Upper lobe of right lung (tissue), 1 donor: Measurements from ENCODE around the gene CRYZL1. TPM values are rescaled to one million over a fixed set of nuclear protein-coding genes. Genes with fewer than 3 reads are reported as not detected.
A peak's percentile ranks its signal among the peaks of the same experiment; 100 is the strongest.

Experiments
- ATAC-seq: fragments of 200-7000 bp; cut with Tn5 transposase; one replicate; pipeline ENCODE4 v1.9.1; 2020; ENCODE audit warnings: mild to moderate bottlenecking, moderate library complexity
- DNase-seq: peaks from one replicate; pipeline ENCODE4 v3.0.0-alpha.2; 2020
- H3K27ac ChIP-seq: fragments of 200-600 bp; one replicate; pipeline ENCODE4 v1.8.0; 2022
- H3K27me3 ChIP-seq: fragments of 200-600 bp; one replicate; pipeline ENCODE4 v1.8.0; 2022; ENCODE audit warnings: mild to moderate bottlenecking
- H3K36me3 ChIP-seq: fragments of 200-600 bp; one replicate; pipeline ENCODE4 v1.8.0; 2022
- H3K4me1 ChIP-seq: fragments of 200-600 bp; one replicate; pipeline ENCODE4 v1.8.0; 2022
- H3K4me3 ChIP-seq: fragments of 200-600 bp; one replicate; pipeline ENCODE4 v1.8.0; 2022; ENCODE audit warnings: mild to moderate bottlenecking
- H3K9me3 ChIP-seq: fragments of 200-600 bp; one replicate; pipeline ENCODE4 v1.8.0; 2022
- CTCF ChIP-seq: fragments of 200-600 bp; IDR thresholded peaks from one replicate; pipeline ENCODE4 v1.8.0; 2022; ENCODE audit warnings: antibody characterized with exemption
- intact Hi-C: fragments of 100-400 bp; cut with DNase I; formaldehyde crosslinking; loops from one replicate; pipeline ENCODE4 v1.11.0; 2022
- total RNA-seq: library from RNA; stranded (reverse); fragmentation: NEBNext Ultra II Directional; extraction: Animal tissue kit (Norgen Biotek cat#: 25700); gene quantifications from one replicate; pipeline ENCODE4 v1.2.1, GENCODE V29; 2021
- donor health status: DM: no; HTN: yes; CAD: no; lungs with severe emphysema.

Gene CRYZL1
- total RNA-seq, 1 donor from 2014 or later = 38.0 TPM

- Histone ChIP-seq H3K9me3 (no peaks in the 10 kb centered on the region), H3K36me3 (peaks cover 88% of the 10 kb centered on the region), H3K4me3 (no peak overlapping the region), H3K4me1 (no peaks in the 10 kb centered on the region), H3K27ac (no peak overlapping the region), H3K27me3 (no peaks in the 10 kb centered on the region)
- no peak for DNase-seq
- no peak for ATAC-seq
- intact Hi-C loops = no loop called here
- no peak for TF ChIP-seq CTCF
Measured at GRCh38 chr21:33598051-33598450, 43.5 kb downstream of the CRYZL1 start.

- intact Hi-C loops = no loop called here
- peak; percentile 99 for ATAC-seq
- H3K27me3 ChIP-seq = no peaks in the 10 kb centered on the region
Measured at GRCh38 chr21:33588485-33589335, 52.8 kb downstream of the CRYZL1 start, which contains the start of gene DONSON. DONSON (minus strand) TSS chr21:33588684; CDS start chr21:33588641, 43 bp downstream.

GRCh38 chr21:33587792-33588484 is 53.6 kb downstream of the CRYZL1 start:
- H3K36me3 ChIP-seq = peaks cover under 1% of the 10 kb centered on the region
- H3K4me3 ChIP-seq = peak overlapping the region; percentile 88
- H3K27me3 ChIP-seq = no peaks in the 10 kb centered on the region
- peak; percentile 45 for ATAC-seq
- H3K9me3 ChIP-seq = no peaks in the 10 kb centered on the region
- H3K4me1 ChIP-seq = peaks cover 13% of the 10 kb centered on the region
- TF ChIP-seq CTCF = no peak
- intact Hi-C loops = no loop called here
- peak overlapping the region; percentile 80 for H3K27ac ChIP-seq
- DNase-seq = peak; percentile 71

More at GRCh38 chr21:33588485-33589335, 52.8 kb downstream of the CRYZL1 start, which contains the start of gene DONSON:
- Histone ChIP-seq H3K27ac (peak within 1 kb of the TSS; percentile 80), H3K36me3 (peaks cover 6% of the 10 kb centered on the region), H3K4me1 (peaks cover 13% of the 10 kb centered on the region), H3K4me3 (peak within 1 kb of the TSS; percentile 88), H3K9me3 (no peaks in the 10 kb centered on the region)
- no peak for TF ChIP-seq CTCF
- peak; percentile 95 for DNase-seq

GRCh38 chr21:33586927-33587326 is 54.6 kb downstream of the CRYZL1 start:
- Histone ChIP-seq H3K27ac (no peak overlapping the region), H3K27me3 (no peaks in the 10 kb centered on the region), H3K9me3 (no peaks in the 10 kb centered on the region), H3K4me3 (no peak overlapping the region), H3K4me1 (peaks cover 13% of the 10 kb centered on the region), H3K36me3 (peaks cover 6% of the 10 kb centered on the region)
- no peak for ATAC-seq
- no peak for DNase-seq
- no peak for TF ChIP-seq CTCF
- intact Hi-C loops = no loop called here

- Histone ChIP-seq H3K9me3 (no peaks in the 10 kb centered on the region), H3K27ac (no peak overlapping the region), H3K4me3 (no peak overlapping the region), H3K36me3 (peaks cover 6% of the 10 kb centered on the region), H3K4me1 (peaks cover 13% of the 10 kb centered on the region), H3K27me3 (no peaks in the 10 kb centered on the region)
- DNase-seq = no peak
- no peak for ATAC-seq
- intact Hi-C loops = no loop called here
- TF ChIP-seq CTCF = no peak
Measured at GRCh38 chr21:33584455-33584854, 57.1 kb downstream of the CRYZL1 start.
